ENCODE results near the gene NR5A2.

The NR5A2 gene

GRCh38 chr1:199995096-199995685 lies 32.3 kb upstream of the NR5A2 start:
- TF ChIP-seq TARDBP (IDR thresholded peaks at IDR 0.05), result no peak
- DNase-seq (ENCODE audit: extremely low spot score), result no peak
- ChIA-PET CTCF (no interaction called here), POLR2A (no interaction called here)

GRCh38 chr1:200005165-200005564 lies 22.3 kb upstream of the NR5A2 start:
- TF ChIP-seq TARDBP (IDR thresholded peaks at IDR 0.05), result no peak
- TF ChIP-seq L3MBTL2 (conservative IDR thresholded peaks at IDR 0.05), result no peak
- TF ChIP-seq ELF4 (IDR thresholded peaks at IDR 0.05), result no peak
- TF ChIP-seq FOXA1 (IDR thresholded peaks at IDR 0.05), result no peak
- no peak for TF ChIP-seq NFRKB (IDR thresholded peaks at IDR 0.05)
- no peak for TF ChIP-seq PKNOX1 (IDR thresholded peaks at IDR 0.05)
- TF ChIP-seq LEF1 (IDR thresholded peaks at IDR 0.05; ENCODE audit: borderline replicate concordance), result no peak
- TF ChIP-seq HDGF (IDR thresholded peaks at IDR 0.05; ENCODE audit: borderline replicate concordance), result no peak
- no peak for TF ChIP-seq SUZ12 (IDR thresholded peaks at IDR 0.05)
- TF ChIP-seq FOXM1 (IDR thresholded peaks at IDR 0.05; ENCODE audit: borderline replicate concordance), result no peak
- no peak for TF ChIP-seq ZNF384 (IDR thresholded peaks at IDR 0.05)
- TF ChIP-seq SP1 (IDR thresholded peaks at IDR 0.05), result no peak
- no peak for TF ChIP-seq FOXK2 (IDR thresholded peaks at IDR 0.05)
- TF ChIP-seq ARNT (IDR thresholded peaks at IDR 0.05), result no peak
- TF ChIP-seq CTBP1 (IDR thresholded peaks at IDR 0.05; ENCODE audit: borderline replicate concordance), result no peak
- no peak for TF ChIP-seq BHLHE40 (IDR thresholded peaks at IDR 0.05; ENCODE audit: borderline replicate concordance)
- DNase-seq (ENCODE audit: extremely low spot score), result no peak
- CTCF ChIA-PET, result no interaction called here
- POLR2A ChIA-PET, result no interaction called here

- POLR2A ChIA-PET, result no interaction called here
- DNase-seq (ENCODE audit: extremely low spot score), result no peak
- CTCF ChIA-PET, result no interaction called here
- no peak for TF ChIP-seq LEF1 (IDR thresholded peaks at IDR 0.05; ENCODE audit: borderline replicate concordance)
- no peak for TF ChIP-seq FOXK2 (IDR thresholded peaks at IDR 0.05)
- TF ChIP-seq L3MBTL2 (conservative IDR thresholded peaks at IDR 0.05), result no peak
- no peak for TF ChIP-seq CTBP1 (IDR thresholded peaks at IDR 0.05; ENCODE audit: borderline replicate concordance)
- no peak for TF ChIP-seq TARDBP (IDR thresholded peaks at IDR 0.05)
- no peak for TF ChIP-seq HDGF (IDR thresholded peaks at IDR 0.05; ENCODE audit: borderline replicate concordance)
- no peak for TF ChIP-seq NFRKB (IDR thresholded peaks at IDR 0.05)
- TF ChIP-seq SUZ12 (IDR thresholded peaks at IDR 0.05), result no peak
- no peak for TF ChIP-seq BHLHE40 (IDR thresholded peaks at IDR 0.05; ENCODE audit: borderline replicate concordance)
- no peak for TF ChIP-seq FOXM1 (IDR thresholded peaks at IDR 0.05; ENCODE audit: borderline replicate concordance)
- TF ChIP-seq PKNOX1 (IDR thresholded peaks at IDR 0.05), result no peak
- TF ChIP-seq SP1 (IDR thresholded peaks at IDR 0.05), result no peak
- no peak for TF ChIP-seq FOXA1 (IDR thresholded peaks at IDR 0.05)
- no peak for TF ChIP-seq ZNF384 (IDR thresholded peaks at IDR 0.05)
- no peak for TF ChIP-seq ARNT (IDR thresholded peaks at IDR 0.05)
- TF ChIP-seq ELF4 (IDR thresholded peaks at IDR 0.05), result no peak
These were observed 20.8 kb upstream of the NR5A2 start for GRCh38 chr1:200006711-200007110.

DNA sequence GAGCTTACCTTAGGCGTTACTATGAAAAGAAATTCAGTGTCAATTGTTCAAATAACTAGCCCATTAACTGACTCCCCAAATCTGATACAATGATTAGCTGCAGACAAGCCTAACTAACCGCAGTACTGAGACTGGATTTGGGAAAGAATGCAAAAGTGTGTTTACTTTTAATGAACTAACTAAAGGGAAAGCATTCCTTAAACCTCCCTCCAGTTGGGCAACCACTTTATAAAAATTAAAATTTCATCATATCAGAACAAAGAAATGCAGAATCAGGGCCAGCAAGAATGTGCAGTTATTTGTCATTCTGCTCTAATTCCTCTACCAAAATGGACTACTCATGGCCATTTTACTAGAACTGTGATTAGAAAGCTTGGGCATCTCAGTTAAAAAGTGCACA lies 11.7 kb upstream of the NR5A2 start:
- ChIA-PET CTCF (no interaction called here), POLR2A (no interaction called here)
- no peak for DNase-seq (ENCODE audit: extremely low spot score)
- no peak for TF ChIP-seq NFRKB (IDR thresholded peaks at IDR 0.05)
- no peak for TF ChIP-seq ARNT (IDR thresholded peaks at IDR 0.05)
- no peak for TF ChIP-seq ELF4 (IDR thresholded peaks at IDR 0.05)
- no peak for TF ChIP-seq BHLHE40 (IDR thresholded peaks at IDR 0.05; ENCODE audit: borderline replicate concordance)
- no peak for TF ChIP-seq HDGF (IDR thresholded peaks at IDR 0.05; ENCODE audit: borderline replicate concordance)
- TF ChIP-seq CTBP1 (IDR thresholded peaks at IDR 0.05; ENCODE audit: borderline replicate concordance), result no peak
- no peak for TF ChIP-seq L3MBTL2 (conservative IDR thresholded peaks at IDR 0.05)
- TF ChIP-seq PKNOX1 (IDR thresholded peaks at IDR 0.05), result no peak
- TF ChIP-seq SUZ12 (IDR thresholded peaks at IDR 0.05), result no peak
- no peak for TF ChIP-seq SP1 (IDR thresholded peaks at IDR 0.05)
- TF ChIP-seq FOXM1 (IDR thresholded peaks at IDR 0.05; ENCODE audit: borderline replicate concordance), result no peak
- no peak for TF ChIP-seq FOXK2 (IDR thresholded peaks at IDR 0.05)
- no peak for TF ChIP-seq ZNF384 (IDR thresholded peaks at IDR 0.05)

GRCh38 chr1:200021577-200022238 lies 5.8 kb upstream of the NR5A2 start:
- no peak for TF ChIP-seq FOXK2 (IDR thresholded peaks at IDR 0.05)
- no peak for TF ChIP-seq TARDBP (IDR thresholded peaks at IDR 0.05)
- no peak for TF ChIP-seq CTBP1 (IDR thresholded peaks at IDR 0.05; ENCODE audit: borderline replicate concordance)
- TF ChIP-seq ARNT (IDR thresholded peaks at IDR 0.05), result no peak
- TF ChIP-seq NFRKB (IDR thresholded peaks at IDR 0.05), result no peak
- no peak for TF ChIP-seq BHLHE40 (IDR thresholded peaks at IDR 0.05; ENCODE audit: borderline replicate concordance)
- no peak for TF ChIP-seq FOXA1 (IDR thresholded peaks at IDR 0.05)
- TF ChIP-seq SUZ12 (IDR thresholded peaks at IDR 0.05), result no peak
- no peak for TF ChIP-seq PKNOX1 (IDR thresholded peaks at IDR 0.05)
- TF ChIP-seq ZNF384 (IDR thresholded peaks at IDR 0.05), result no peak
- no peak for TF ChIP-seq HDGF (IDR thresholded peaks at IDR 0.05; ENCODE audit: borderline replicate concordance)
- TF ChIP-seq SP1 (IDR thresholded peaks at IDR 0.05), result no peak
- TF ChIP-seq LEF1 (IDR thresholded peaks at IDR 0.05; ENCODE audit: borderline replicate concordance), result no peak
- no peak for TF ChIP-seq ELF4 (IDR thresholded peaks at IDR 0.05)
- no peak for DNase-seq (ENCODE audit: extremely low spot score)
- ChIA-PET POLR2A (no interaction called here), CTCF (no interaction called here)

All from HEK293T (cell line).